Loucy (cell line): ENCODE data around the gene ANKK1.

Experiments
- H2AFZ ChIP-seq: fragments of 200-600 bp; sonication (generic); 2 replicates; pipeline ENCODE4 v1.6.0; 2016; ENCODE audit warnings: antibody characterized with exemption, mild to moderate bottlenecking, low read length, moderate library complexity
- H3F3A ChIP-seq: fragments of 200-600 bp; 2 replicates; pipeline ENCODE4 v1.6.0; 2016; ENCODE audit warnings: antibody characterized with exemption, low read depth, mild to moderate bottlenecking
- H3K27me3 ChIP-seq: fragments of 200-600 bp; sonication (generic); 2 replicates; pipeline ENCODE4 v1.6.1; 2014; ENCODE audit warnings: low read length, mild to moderate bottlenecking; ENCODE audit not compliant: insufficient read depth, poor library complexity, severe bottlenecking
- H3K36me3 ChIP-seq: fragments of 200-600 bp; sonication (generic); 2 replicates; pipeline ENCODE4 v1.6.1; 2016; ENCODE audit warnings: low read length; ENCODE audit not compliant: insufficient read depth
- H3K4me1 ChIP-seq: fragments of 200-600 bp; sonication (generic); 2 replicates; pipeline ENCODE4 v1.5.1; 2014; ENCODE audit warnings: low read length, mild to moderate bottlenecking; ENCODE audit not compliant: insufficient read depth, poor library complexity, severe bottlenecking
- H3K4me2 ChIP-seq: fragments of 200-600 bp; sonication (generic); 2 replicates; pipeline ENCODE4 v1.6.0; 2014; ENCODE audit warnings: antibody characterized with exemption, low read length, low read depth, mild to moderate bottlenecking; ENCODE audit not compliant: poor library complexity, severe bottlenecking
- H3K4me3 ChIP-seq: fragments of 200-600 bp; sonication (generic); 2 replicates; pipeline ENCODE4 v1.5.1; 2014; ENCODE audit warnings: low read length, mild to moderate bottlenecking, mixed read lengths; ENCODE audit not compliant: poor library complexity, severe bottlenecking
- H3K79me2 ChIP-seq: fragments of 200-600 bp; sonication (generic); 2 replicates; pipeline ENCODE4 v1.6.1; 2014; ENCODE audit warnings: low read length; ENCODE audit not compliant: insufficient read depth
- H3K9ac ChIP-seq: fragments of 200-600 bp; sonication (generic); 2 replicates; pipeline ENCODE4 v1.6.0; 2014; ENCODE audit warnings: mild to moderate bottlenecking, low read depth, low read length, moderate library complexity; ENCODE audit not compliant: poor library complexity, severe bottlenecking
- H3K9me2 ChIP-seq: fragments of 200-600 bp; sonication (generic); replicated peaks from 2 replicates; pipeline ENCODE4 v1.6.1; 2016; ENCODE audit warnings: low read depth, low read length, mixed read lengths
- H3K9me3 ChIP-seq: fragments of 200-600 bp; sonication (generic); 2 replicates; pipeline ENCODE4 v1.6.1; 2014; ENCODE audit warnings: mild to moderate bottlenecking, antibody characterized with exemption, low read length, low read depth; ENCODE audit not compliant: insufficient read depth
- H4K20me1 ChIP-seq: fragments of 200-600 bp; sonication (generic); 2 replicates; pipeline ENCODE4 v1.6.0; 2014; ENCODE audit warnings: antibody characterized with exemption, low read length, mild to moderate bottlenecking; ENCODE audit not compliant: insufficient read depth, poor library complexity, severe bottlenecking
- EZH2phosphoT487 ChIP-seq: fragments of 200-600 bp; IDR thresholded peaks from 2 replicates; pipeline ENCODE4 v1.6.1; 2018; ENCODE audit warnings: antibody characterized with exemption, mild to moderate bottlenecking, moderate library complexity, borderline replicate concordance
- TF ChIP-seq, protein P1 (sequence below): fragments of 200-600 bp; sonication (generic); conservative IDR thresholded peaks from 2 replicates; pipeline ENCODE4 v1.5.1; 2014; ENCODE audit warnings: mild to moderate bottlenecking, antibody characterized with exemption, low read length

The ANKK1 gene

DNA sequence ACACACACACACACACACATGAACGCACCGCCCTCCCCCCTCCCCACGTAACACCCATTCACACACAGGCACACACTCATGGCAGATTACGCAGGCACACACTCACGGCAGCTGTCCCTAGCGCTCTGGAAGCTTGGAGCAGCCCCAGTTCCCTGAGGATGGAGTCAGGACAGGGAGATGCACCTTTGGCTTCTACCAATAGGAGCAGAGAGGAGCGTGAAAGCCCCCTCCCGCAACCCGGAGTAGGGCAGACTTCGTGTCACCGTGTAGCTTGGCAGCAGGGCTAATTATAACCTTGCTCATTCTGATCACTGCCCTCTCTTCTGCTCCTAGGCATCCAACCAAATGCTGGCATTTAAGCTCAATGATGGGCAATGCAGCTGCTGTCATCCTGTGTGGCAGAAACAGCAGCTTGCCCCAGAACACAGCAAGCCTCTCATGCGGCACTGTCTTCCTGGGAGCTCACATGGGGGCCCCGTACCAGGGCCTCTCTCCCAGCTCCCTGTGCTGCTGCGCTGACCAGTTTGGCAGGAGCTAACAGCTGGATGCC is 31.9 kb downstream of the ANKK1 start:
- no peak overlapping the region for H3K9ac ChIP-seq
- H3K4me2 ChIP-seq, result no peak overlapping the region
- H3K9me3 ChIP-seq, result no peaks in the 10 kb centered on the region
- no peaks in the 10 kb centered on the region for H4K20me1 ChIP-seq
- H3F3A ChIP-seq, result no peaks in the 10 kb centered on the region
- H3K27me3 ChIP-seq, result no peaks in the 10 kb centered on the region
- TF ChIP-seq, protein P1, sequence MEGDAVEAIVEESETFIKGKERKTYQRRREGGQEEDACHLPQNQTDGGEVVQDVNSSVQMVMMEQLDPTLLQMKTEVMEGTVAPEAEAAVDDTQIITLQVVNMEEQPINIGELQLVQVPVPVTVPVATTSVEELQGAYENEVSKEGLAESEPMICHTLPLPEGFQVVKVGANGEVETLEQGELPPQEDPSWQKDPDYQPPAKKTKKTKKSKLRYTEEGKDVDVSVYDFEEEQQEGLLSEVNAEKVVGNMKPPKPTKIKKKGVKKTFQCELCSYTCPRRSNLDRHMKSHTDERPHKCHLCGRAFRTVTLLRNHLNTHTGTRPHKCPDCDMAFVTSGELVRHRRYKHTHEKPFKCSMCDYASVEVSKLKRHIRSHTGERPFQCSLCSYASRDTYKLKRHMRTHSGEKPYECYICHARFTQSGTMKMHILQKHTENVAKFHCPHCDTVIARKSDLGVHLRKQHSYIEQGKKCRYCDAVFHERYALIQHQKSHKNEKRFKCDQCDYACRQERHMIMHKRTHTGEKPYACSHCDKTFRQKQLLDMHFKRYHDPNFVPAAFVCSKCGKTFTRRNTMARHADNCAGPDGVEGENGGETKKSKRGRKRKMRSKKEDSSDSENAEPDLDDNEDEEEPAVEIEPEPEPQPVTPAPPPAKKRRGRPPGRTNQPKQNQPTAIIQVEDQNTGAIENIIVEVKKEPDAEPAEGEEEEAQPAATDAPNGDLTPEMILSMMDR, result no peak
- TF ChIP-seq EZH2phosphoT487, result no peak
- H3K9me2 ChIP-seq, result no peaks in the 10 kb centered on the region
- H3K4me1 ChIP-seq, result no peaks in the 10 kb centered on the region
- no peaks in the 10 kb centered on the region for H3K79me2 ChIP-seq
- no peak overlapping the region for H3K4me3 ChIP-seq
- no peaks in the 10 kb centered on the region for H3K36me3 ChIP-seq
- no peak overlapping the region for H2AFZ ChIP-seq

DNA sequence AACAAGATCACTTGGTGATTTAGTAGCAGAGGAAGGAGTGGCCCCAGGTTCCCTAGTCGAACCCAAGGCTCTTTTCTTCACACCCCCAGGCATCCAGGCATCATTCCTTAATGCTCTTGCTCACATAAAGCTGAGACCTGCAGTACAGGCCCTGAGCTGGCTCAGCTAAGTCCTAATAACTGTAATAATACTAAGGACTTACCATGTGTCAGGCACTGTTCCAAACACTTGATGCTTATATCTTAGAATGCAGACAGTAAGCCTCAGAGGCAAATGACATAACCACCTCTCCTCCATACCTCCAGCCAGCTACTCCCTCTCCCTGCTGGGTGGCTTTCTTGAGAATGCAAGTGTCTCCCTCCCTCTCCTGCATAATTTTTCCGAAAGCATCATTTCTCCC is 33.2 kb downstream of the ANKK1 start:
- no peaks in the 10 kb centered on the region for H3K9me2 ChIP-seq
- H3K4me3 ChIP-seq, result no peak overlapping the region
- no peaks in the 10 kb centered on the region for H4K20me1 ChIP-seq
- H3K9me3 ChIP-seq, result no peaks in the 10 kb centered on the region
- TF ChIP-seq, protein P1, result no peak
- no peak for TF ChIP-seq EZH2phosphoT487
- H3K79me2 ChIP-seq, result no peaks in the 10 kb centered on the region
- H3K27me3 ChIP-seq, result no peaks in the 10 kb centered on the region
- no peaks in the 10 kb centered on the region for H3K36me3 ChIP-seq
- no peak overlapping the region for H3K9ac ChIP-seq
- no peaks in the 10 kb centered on the region for H3F3A ChIP-seq
- no peak overlapping the region for H2AFZ ChIP-seq
- H3K4me2 ChIP-seq, result no peak overlapping the region
- no peaks in the 10 kb centered on the region for H3K4me1 ChIP-seq

DNA sequence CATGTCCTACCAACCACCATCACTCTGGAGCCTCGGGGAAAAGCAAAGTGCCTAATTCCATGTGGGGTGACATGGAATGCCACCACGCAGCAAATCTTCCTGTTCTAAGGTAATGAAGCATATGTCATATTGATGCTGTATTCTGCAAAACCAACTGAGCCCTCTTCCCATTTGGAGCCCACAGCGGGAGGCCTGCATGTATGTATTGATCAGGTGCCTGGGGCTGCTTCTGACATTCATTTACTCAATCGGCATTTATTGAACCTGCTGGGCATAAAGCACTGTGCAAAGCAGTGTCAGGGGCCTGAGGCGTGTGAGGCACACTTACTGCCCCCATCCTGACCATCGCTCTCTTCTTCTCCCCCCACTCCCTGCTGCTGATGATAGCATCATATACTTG is 39.1 kb downstream of the ANKK1 start:
- no peaks in the 10 kb centered on the region for H3K9me2 ChIP-seq
- no peaks in the 10 kb centered on the region for H3K79me2 ChIP-seq
- H3K4me1 ChIP-seq, result no peaks in the 10 kb centered on the region
- no peak overlapping the region for H3K4me2 ChIP-seq
- no peaks in the 10 kb centered on the region for H3K36me3 ChIP-seq
- no peak for TF ChIP-seq EZH2phosphoT487
- TF ChIP-seq, protein P1, result no peak
- H3K9me3 ChIP-seq, result no peaks in the 10 kb centered on the region
- H3K4me3 ChIP-seq, result no peak overlapping the region
- no peaks in the 10 kb centered on the region for H4K20me1 ChIP-seq
- no peak overlapping the region for H2AFZ ChIP-seq
- no peak overlapping the region for H3K9ac ChIP-seq
- no peaks in the 10 kb centered on the region for H3K27me3 ChIP-seq
- no peaks in the 10 kb centered on the region for H3F3A ChIP-seq
